Effector memory CD4-positive, alpha-beta T cell (primary cell): Measurements from ENCODE around the gene POU5F1.
"Not testable (repeated sequence)": the region's sequence is repeated elsewhere in the genome, so short reads cannot be mapped to it uniquely, and the experiment has no call there.

ENCODE experiments used
- DNase-seq, 3 donors: peaks; one replicate each; pipeline ENCODE4 v3.0.0-alpha.2; 2020
- H3K27ac ChIP-seq: 2 replicates; pipeline ENCODE4 v1.7.0; 2013; ENCODE audit warnings: mild to moderate bottlenecking, low read length, moderate library complexity; ENCODE audit not compliant: insufficient read depth, poor library complexity, severe bottlenecking
- H3K27me3 ChIP-seq: replicated peaks from 2 replicates; pipeline ENCODE4 v1.7.0; 2013; ENCODE audit warnings: mild to moderate bottlenecking, low read length; ENCODE audit not compliant: insufficient read depth, control insufficient read depth, poor library complexity, severe bottlenecking
- H3K36me3 ChIP-seq: 2 replicates; pipeline ENCODE4 v1.7.0; 2013; ENCODE audit warnings: mild to moderate bottlenecking, low read length, moderate library complexity; ENCODE audit not compliant: control insufficient read depth, insufficient read depth
- H3K4me1 ChIP-seq: 2 replicates; pipeline ENCODE4 v1.7.0; 2013; ENCODE audit warnings: low read length, mild to moderate bottlenecking; ENCODE audit not compliant: control insufficient read depth, insufficient read depth, poor library complexity, severe bottlenecking
- H3K4me3 ChIP-seq: 2 replicates; pipeline ENCODE4 v1.7.0; 2013; ENCODE audit warnings: low read length, low read depth, mild to moderate bottlenecking; ENCODE audit not compliant: insufficient read depth, poor library complexity, severe bottlenecking
- H3K9me3 ChIP-seq: 2 replicates; pipeline ENCODE4 v1.7.0; 2013; ENCODE audit warnings: mild to moderate bottlenecking, low read length, moderate library complexity; ENCODE audit not compliant: control insufficient read depth

Gene POU5F1

GRCh38 chr6:31203345-31203979 is 33.0 kb upstream of the POU5F1 start:
- peaks cover 3% of the 10 kb centered on the region for H3K36me3 ChIP-seq
- peak overlapping the region; percentile 66 for H3K4me3 ChIP-seq
- H3K27ac ChIP-seq, result peak overlapping the region; percentile 76
- no peaks in the 10 kb centered on the region for H3K27me3 ChIP-seq
- peak; percentile 34 to 56 (median 45) for DNase-seq
- H3K4me1 ChIP-seq, result peaks cover 35% of the 10 kb centered on the region
- H3K9me3 ChIP-seq, result no peaks in the 10 kb centered on the region

GRCh38 chr6:31202259-31203166 is 32.0 kb upstream of the POU5F1 start:
- peak overlapping the region; percentile 76 for H3K27ac ChIP-seq
- peaks cover 35% of the 10 kb centered on the region for H3K4me1 ChIP-seq

GRCh38 chr6:31199105-31199452 is 28.6 kb upstream of the POU5F1 start:
- not testable (repeated sequence) for H3K9me3 ChIP-seq, H3K36me3 ChIP-seq, H3K27me3 ChIP-seq, DNase-seq
- Histone ChIP-seq H3K4me3 (peak overlapping the region; percentile 95), H3K27ac (peak overlapping the region; percentile 100), H3K4me1 (peaks cover 29% of the 10 kb centered on the region)

More at GRCh38 chr6:31202259-31203166, 32.0 kb upstream of the POU5F1 start:
- H3K36me3 ChIP-seq, result peaks cover 3% of the 10 kb centered on the region
- no peak for DNase-seq
- no peak overlapping the region for H3K4me3 ChIP-seq
- no peaks in the 10 kb centered on the region for H3K27me3 ChIP-seq
- no peaks in the 10 kb centered on the region for H3K9me3 ChIP-seq

- DNase-seq, result peak; percentile 93 to 95 (median 94)
- peak overlapping the region; percentile 95 for H3K4me3 ChIP-seq
- peaks cover 19% of the 10 kb centered on the region for H3K4me1 ChIP-seq
- H3K27me3 ChIP-seq, result no peaks in the 10 kb centered on the region
- peak overlapping the region; percentile 100 for H3K27ac ChIP-seq
- H3K9me3 ChIP-seq, result no peaks in the 10 kb centered on the region
- peaks cover 7% of the 10 kb centered on the region for H3K36me3 ChIP-seq
Measured at GRCh38 chr6:31197559-31198305, 27.2 kb upstream of the POU5F1 start.

GRCh38 chr6:31196251-31197022 is 26.0 kb upstream of the POU5F1 start:
- H3K36me3 ChIP-seq, H3K27me3 ChIP-seq, H3K9me3 ChIP-seq, H3K4me1 ChIP-seq, DNase-seq: not testable (repeated sequence)
- H3K4me3 ChIP-seq, result peak overlapping the region; percentile 44
- peak overlapping the region; percentile 100 for H3K27ac ChIP-seq

GRCh38 chr6:31195308-31195979 is 25.0 kb upstream of the POU5F1 start:
- H3K36me3 ChIP-seq, DNase-seq, H3K9me3 ChIP-seq, H3K27ac ChIP-seq, H3K4me3 ChIP-seq, H3K27me3 ChIP-seq, H3K4me1 ChIP-seq: not testable (repeated sequence)

GRCh38 chr6:31194061-31194834 is 23.8 kb upstream of the POU5F1 start:
- H3K36me3 ChIP-seq, result peaks cover 4% of the 10 kb centered on the region
- no peak overlapping the region for H3K4me3 ChIP-seq
- no peak for DNase-seq
- H3K9me3 ChIP-seq, result no peaks in the 10 kb centered on the region
- H3K4me1 ChIP-seq, result no peaks in the 10 kb centered on the region
- H3K27ac ChIP-seq, result no peak overlapping the region
- H3K27me3 ChIP-seq, result no peaks in the 10 kb centered on the region

- H3K4me1 ChIP-seq, result no peaks in the 10 kb centered on the region
- H3K9me3 ChIP-seq, result no peaks in the 10 kb centered on the region
- no peak for DNase-seq
- H3K36me3 ChIP-seq, result peaks cover 4% of the 10 kb centered on the region
- no peak overlapping the region for H3K27ac ChIP-seq
- no peaks in the 10 kb centered on the region for H3K27me3 ChIP-seq
- H3K4me3 ChIP-seq, result no peak overlapping the region
Measured at GRCh38 chr6:31193206-31193605, 22.7 kb upstream of the POU5F1 start.
